A673 (cell line): ENCODE measurements around the gene STK10. TPM values are rescaled to one million over a fixed set of nuclear protein-coding genes. Genes with fewer than 3 reads are reported as not detected.

ENCODE experiments used
- BruUV-seq: library from RNA; stranded (reverse); fragments of 400-500 nt; replicated peaks from 2 replicates; lab custom pipeline; 2021; lab: Mats Ljungman, UMichigan
- CTCF ChIA-PET: fragments of 300-600 bp; sonication (Branson Sonifier 250); formaldehyde crosslinking; loops from one replicate; lab custom pipeline; 2022; ENCODE audit warnings: antibody characterized with exemption; lab: Charles Lee
- POLR2A ChIA-PET: fragments of 300-600 bp; sonication (Branson Sonifier 250); formaldehyde crosslinking; loops from one replicate; lab custom pipeline; 2022; ENCODE audit warnings: antibody characterized with exemption; ENCODE audit not compliant: low non-redundant PET; lab: Charles Lee
- DNase-seq: peaks from one replicate; pipeline ENCODE4 v3.0.0-alpha.2; 2015; ENCODE audit warnings: low spot score
- H3K27ac ChIP-seq: fragments of 200-600 bp; sonication (generic); 2 replicates; pipeline ENCODE4 v1.5.1; 2016; ENCODE audit warnings: mixed run types, low read depth, mild to moderate bottlenecking, mixed read lengths, antibody characterized with exemption, low read length; ENCODE audit not compliant: poor library complexity, severe bottlenecking
- H3K27me3 ChIP-seq: fragments of 200-600 bp; sonication (generic); replicated peaks from 2 replicates; pipeline ENCODE4 v1.6.1; 2017; ENCODE audit warnings: mixed run types, low read depth, mild to moderate bottlenecking, mixed read lengths, antibody characterized with exemption, low read length; ENCODE audit not compliant: insufficient read depth, poor library complexity
- H3K36me3 ChIP-seq: fragments of 200-600 bp; sonication (generic); 2 replicates; pipeline ENCODE4 v1.6.1; 2016; ENCODE audit warnings: mixed run types, mild to moderate bottlenecking, mixed read lengths, antibody characterized with exemption, low read length; ENCODE audit not compliant: insufficient read depth, poor library complexity, severe bottlenecking
- H3K4me1 ChIP-seq: fragments of 200-600 bp; sonication (generic); 2 replicates; pipeline ENCODE4 v1.6.1; 2017; ENCODE audit warnings: mixed run types, mild to moderate bottlenecking, mixed read lengths, antibody characterized with exemption, low read length; ENCODE audit not compliant: insufficient read depth, poor library complexity, severe bottlenecking
- H3K4me3 ChIP-seq: fragments of 200-600 bp; sonication (generic); 2 replicates; pipeline ENCODE4 v1.5.1; 2016; ENCODE audit warnings: low read depth, mixed run types, mild to moderate bottlenecking, mixed read lengths, low read length; ENCODE audit not compliant: poor library complexity, severe bottlenecking
- H3K9me3 ChIP-seq: fragments of 200-600 bp; sonication (generic); 2 replicates; pipeline ENCODE4 v1.6.1; 2016; ENCODE audit warnings: mixed run types, low read depth, mild to moderate bottlenecking, mixed read lengths, antibody characterized with exemption, low read length; ENCODE audit not compliant: poor library complexity, severe bottlenecking
- EZH2 ChIP-seq: fragments of 200-600 bp; sonication (generic); IDR thresholded peaks from 2 replicates; pipeline ENCODE4 v1.6.1; 2017; ENCODE audit warnings: borderline replicate concordance, low read depth, mild to moderate bottlenecking, mixed read lengths, antibody characterized with exemption, low read length; ENCODE audit not compliant: poor library complexity, severe bottlenecking
- intact Hi-C: fragments of 100-400 bp; cut with micrococcal nuclease; formaldehyde crosslinking; loops from one replicate; pipeline ENCODE4 v1.10.0; 2022; ENCODE audit not compliant: unreplicated experiment
- total RNA-seq: library from RNA; stranded (reverse); gene quantifications from 2 replicates; pipeline ENCODE4 v1.2.3, GENCODE V29; 2021
- TF ChIP-seq, protein P1 (sequence below): fragments of 300-800, 200-600 bp; sonication (generic); conservative IDR thresholded peaks from 2 replicates; pipeline ENCODE4 v1.5.1; 2017; ENCODE audit warnings: low read depth, mild to moderate bottlenecking, antibody characterized with exemption, low read length, moderate library complexity, mixed read lengths

STK10 gene
- total RNA-seq, 1 experiment from 2014 or later, result 3.8 TPM

DNA sequence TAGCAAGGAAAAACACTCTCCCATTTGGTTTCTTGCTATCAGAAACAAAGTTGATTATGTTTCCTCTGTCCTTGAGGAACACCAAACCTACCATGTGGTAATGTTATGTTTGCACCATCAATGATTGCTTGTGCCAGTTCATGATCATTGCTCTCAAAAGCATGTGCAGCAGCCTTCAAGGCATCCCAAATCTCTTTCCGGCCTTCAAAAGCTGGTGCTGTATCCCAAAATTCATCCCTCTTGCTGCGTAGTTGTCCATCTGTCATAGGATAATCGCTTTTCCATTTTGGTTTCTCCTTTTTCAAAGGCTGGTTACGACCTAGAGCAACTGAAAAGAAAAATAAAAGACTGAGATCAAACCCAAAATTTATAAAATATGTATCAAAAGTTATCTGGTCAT, 46.0 kb upstream of the STK10 start:
- Histone ChIP-seq H3K27me3 (no peaks in the 10 kb centered on the region), H3K4me3 (no peak overlapping the region), H3K27ac (no peak overlapping the region), H3K9me3 (no peaks in the 10 kb centered on the region), H3K36me3 (peaks cover 17% of the 10 kb centered on the region), H3K4me1 (peaks cover 8% of the 10 kb centered on the region)
- ChIA-PET POLR2A (no interaction called here), CTCF (no interaction called here)
- BruUV-seq, result no TSS peak
- DNase-seq, result no peak
- TF ChIP-seq EZH2, result no peak
- TF ChIP-seq, protein P1, sequence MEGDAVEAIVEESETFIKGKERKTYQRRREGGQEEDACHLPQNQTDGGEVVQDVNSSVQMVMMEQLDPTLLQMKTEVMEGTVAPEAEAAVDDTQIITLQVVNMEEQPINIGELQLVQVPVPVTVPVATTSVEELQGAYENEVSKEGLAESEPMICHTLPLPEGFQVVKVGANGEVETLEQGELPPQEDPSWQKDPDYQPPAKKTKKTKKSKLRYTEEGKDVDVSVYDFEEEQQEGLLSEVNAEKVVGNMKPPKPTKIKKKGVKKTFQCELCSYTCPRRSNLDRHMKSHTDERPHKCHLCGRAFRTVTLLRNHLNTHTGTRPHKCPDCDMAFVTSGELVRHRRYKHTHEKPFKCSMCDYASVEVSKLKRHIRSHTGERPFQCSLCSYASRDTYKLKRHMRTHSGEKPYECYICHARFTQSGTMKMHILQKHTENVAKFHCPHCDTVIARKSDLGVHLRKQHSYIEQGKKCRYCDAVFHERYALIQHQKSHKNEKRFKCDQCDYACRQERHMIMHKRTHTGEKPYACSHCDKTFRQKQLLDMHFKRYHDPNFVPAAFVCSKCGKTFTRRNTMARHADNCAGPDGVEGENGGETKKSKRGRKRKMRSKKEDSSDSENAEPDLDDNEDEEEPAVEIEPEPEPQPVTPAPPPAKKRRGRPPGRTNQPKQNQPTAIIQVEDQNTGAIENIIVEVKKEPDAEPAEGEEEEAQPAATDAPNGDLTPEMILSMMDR, result no peak
- intact Hi-C loops, result no loop called here

DNA sequence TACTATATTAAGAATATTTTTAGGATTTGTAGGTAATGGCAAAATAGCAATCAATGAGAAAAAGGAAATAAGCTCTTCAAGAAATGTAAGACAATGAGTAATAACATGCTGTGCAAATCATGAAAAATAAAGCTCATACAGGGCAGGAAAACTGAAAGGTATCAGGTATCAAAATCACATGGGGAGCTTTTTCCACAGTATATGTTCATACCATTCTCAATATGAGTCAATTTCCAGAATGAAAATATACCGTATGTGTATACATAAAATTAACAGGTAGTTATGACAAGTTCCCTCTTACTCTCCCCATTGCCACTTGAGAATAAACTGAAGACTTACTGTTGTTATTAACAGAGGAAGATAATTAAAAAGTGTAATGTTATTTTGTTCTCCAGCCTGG, 41.9 kb upstream of the STK10 start:
- ChIA-PET POLR2A (no interaction called here), CTCF (no interaction called here)
- TF ChIP-seq, protein P1, result no peak
- TF ChIP-seq EZH2, result no peak
- Histone ChIP-seq H3K4me3 (no peak overlapping the region), H3K27ac (no peak overlapping the region), H3K36me3 (peaks cover 17% of the 10 kb centered on the region), H3K4me1 (no peaks in the 10 kb centered on the region), H3K27me3 (no peaks in the 10 kb centered on the region), H3K9me3 (no peaks in the 10 kb centered on the region)
- BruUV-seq, result no TSS peak
- intact Hi-C loops, result no loop called here
- no peak for DNase-seq

DNA sequence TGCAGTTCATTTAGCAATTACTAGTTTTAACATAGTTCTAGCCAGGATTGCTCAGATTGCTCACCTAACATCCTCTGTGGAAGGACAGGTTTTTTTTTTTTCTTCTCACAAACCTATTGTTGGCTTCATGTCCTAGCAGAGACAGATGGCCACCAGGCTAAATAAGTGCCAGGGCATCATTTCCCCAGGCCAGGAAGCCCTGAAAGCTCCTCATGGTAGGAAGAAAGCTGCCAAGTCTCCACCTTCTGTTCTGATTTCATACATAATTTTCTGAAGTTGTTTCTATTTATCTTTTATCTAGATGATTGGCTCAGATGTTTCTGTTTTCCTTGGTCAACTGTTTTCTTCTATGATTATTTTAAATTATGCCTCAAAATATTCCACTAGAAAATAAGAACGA, 37.0 kb upstream of the STK10 start:
- H3K27me3 ChIP-seq, result no peaks in the 10 kb centered on the region

More for the DNA sequence above, 37.0 kb upstream of the STK10 start:
- no peak overlapping the region for H3K27ac ChIP-seq
- ChIA-PET POLR2A (no interaction called here), CTCF (interaction anchor here (0.6 kb wide), 1 partner anchor 414 kb away, joined by 4 read pairs; no protein-coding TSS in a partner anchor)
- intact Hi-C loops, result no loop called here
- no peak for DNase-seq
- H3K4me1 ChIP-seq, result no peaks in the 10 kb centered on the region
- no peak overlapping the region for H3K4me3 ChIP-seq
- BruUV-seq, result no TSS peak
- peaks cover 14% of the 10 kb centered on the region for H3K36me3 ChIP-seq
- no peaks in the 10 kb centered on the region for H3K9me3 ChIP-seq
- TF ChIP-seq, protein P1, result no peak
- no peak for TF ChIP-seq EZH2
